PC-3 (cell line): Measurements from ENCODE around the gene ITFG2. TPM values are rescaled to one million over a fixed set of nuclear protein-coding genes. Genes with fewer than 3 reads are reported as not detected.

ENCODE experiments used
- ATAC-seq: fragments of 200-7000 bp; cut with Tn5 transposase; 2 replicates; pipeline ENCODE4 v1.9.1; 2020; ENCODE audit warnings: mild to moderate bottlenecking, moderate library complexity
- BruUV-seq: library from RNA; stranded (reverse); fragments of 400-500 nt; replicated peaks from 2 replicates; lab custom pipeline; 2021; lab: Mats Ljungman, UMichigan
- CTCF ChIA-PET: fragments of 300-600 bp; sonication (Branson Sonifier 250); formaldehyde crosslinking; loops from one replicate; lab custom pipeline; 2022; ENCODE audit warnings: antibody characterized with exemption; lab: Charles Lee
- POLR2A ChIA-PET: fragments of 300-600 bp; sonication (Branson Sonifier 250); formaldehyde crosslinking; loops from one replicate; lab custom pipeline; 2022; ENCODE audit warnings: antibody characterized with exemption; ENCODE audit not compliant: unreplicated experiment; lab: Charles Lee
- DNase-seq: peaks from one replicate; pipeline ENCODE4 v3.0.0-alpha.2; 2015
- H2AFZ ChIP-seq: fragments of 300-600 bp; sonication (generic); 2 replicates; pipeline ENCODE4 v1.6.0; 2016; ENCODE audit warnings: antibody characterized with exemption, low read length
- H3F3A ChIP-seq: fragments of 300-600 bp; sonication (generic); one replicate; pipeline ENCODE4 v1.6.0; 2017; ENCODE audit warnings: antibody characterized with exemption, low read length, control low read depth, mild to moderate bottlenecking; ENCODE audit not compliant: unreplicated experiment
- H3K27ac ChIP-seq: fragments of 300-600 bp; sonication (generic); 2 replicates; pipeline ENCODE4 v1.5.1; 2016; ENCODE audit warnings: mild to moderate bottlenecking, low read length
- H3K27me3 ChIP-seq: fragments of 300-600 bp; sonication (generic); 2 replicates; pipeline ENCODE4 v1.6.1; 2016; ENCODE audit warnings: low read length, mixed read lengths
- H3K36me3 ChIP-seq: fragments of 300-600 bp; sonication (generic); 2 replicates; pipeline ENCODE4 v1.6.1; 2016; ENCODE audit warnings: low read depth, mixed run types, low read length, mixed read lengths
- H3K4me1 ChIP-seq: fragments of 300-600 bp; sonication (generic); 2 replicates; pipeline ENCODE4 v1.5.1; 2016; ENCODE audit warnings: low read length; ENCODE audit not compliant: insufficient read depth
- H3K4me2 ChIP-seq: fragments of 300-600 bp; sonication (generic); 2 replicates; pipeline ENCODE4 v1.6.0; 2016; ENCODE audit warnings: low read length
- H3K4me3 ChIP-seq: fragments of 300-600 bp; sonication (generic); 2 replicates; pipeline ENCODE4 v1.5.1; 2016; ENCODE audit warnings: mild to moderate bottlenecking, low read length, mixed read lengths
- H3K79me2 ChIP-seq: fragments of 300-600 bp; sonication (generic); 2 replicates; pipeline ENCODE4 v1.6.1; 2017; ENCODE audit warnings: low read length, mixed read lengths
- H3K9ac ChIP-seq: fragments of 300-600 bp; sonication (generic); 2 replicates; pipeline ENCODE4 v1.6.0; 2016; ENCODE audit warnings: mild to moderate bottlenecking, low read length
- H3K9me2 ChIP-seq: fragments of 300-600 bp; sonication (generic); replicated peaks from 2 replicates; pipeline ENCODE4 v1.6.1; 2016; ENCODE audit warnings: mixed run types, low read length, mixed read lengths
- H3K9me3 ChIP-seq: fragments of 300-600 bp; sonication (generic); 2 replicates; pipeline ENCODE4 v1.6.1; 2016; ENCODE audit warnings: low read length, mixed read lengths
- H4K20me1 ChIP-seq: fragments of 300-600 bp; sonication (generic); 2 replicates; pipeline ENCODE4 v1.6.1; 2016; ENCODE audit warnings: low read length, mixed read lengths
- CTCF ChIP-seq: fragments of 300-600 bp; sonication (generic); conservative IDR thresholded peaks from 2 replicates; pipeline ENCODE4 v1.5.1; 2017; ENCODE audit warnings: antibody characterized with exemption, low read depth, mild to moderate bottlenecking, low read length
- EZH2 ChIP-seq: fragments of 300-600 bp; sonication (generic); IDR thresholded peaks from one replicate; pipeline ENCODE4 v1.6.1; 2017; ENCODE audit warnings: antibody characterized with exemption, mild to moderate bottlenecking, low read length; ENCODE audit not compliant: unreplicated experiment
- EZH2phosphoT487 ChIP-seq: fragments of 300-600 bp; sonication (generic); IDR thresholded peaks from 2 replicates; pipeline ENCODE4 v1.6.1; 2018; ENCODE audit warnings: mild to moderate bottlenecking, antibody characterized with exemption, low read length, borderline replicate concordance
- intact Hi-C: fragments of 100-400 bp; cut with micrococcal nuclease; formaldehyde crosslinking; loops from 2 replicates; pipeline ENCODE4 v1.9.0; 2023
- total RNA-seq: library from RNA; depleted of rRNA; stranded (reverse); fragments of >200 nt; gene quantifications from 2 replicates; pipeline ENCODE4 v1.2.3, GENCODE V29; 2014

The ITFG2 gene
- total RNA-seq, 1 experiment from 2014 or later: 12.8 TPM

GRCh38 chr12:2842948-2843347 lies 30.5 kb downstream of the ITFG2 start:
- ATAC-seq (no peak), DNase-seq (no peak)
- H3K27ac ChIP-seq: no peak overlapping the region
- no peaks in the 10 kb centered on the region for H3K27me3 ChIP-seq
- ChIA-PET CTCF (no interaction called here), POLR2A (no interaction called here)
- no peaks in the 10 kb centered on the region for H3K9me2 ChIP-seq
- no peaks in the 10 kb centered on the region for H3K36me3 ChIP-seq
- H3K9ac ChIP-seq: no peak overlapping the region
- H3F3A ChIP-seq: no peaks in the 10 kb centered on the region
- no peak overlapping the region for H3K4me3 ChIP-seq
- TF ChIP-seq EZH2: no peak
- no peaks in the 10 kb centered on the region for H3K4me1 ChIP-seq
- no peak overlapping the region for H2AFZ ChIP-seq
- H3K79me2 ChIP-seq: no peaks in the 10 kb centered on the region
- H4K20me1 ChIP-seq: no peaks in the 10 kb centered on the region
- H3K4me2 ChIP-seq: no peak overlapping the region
- intact Hi-C loops: no loop called here
- H3K9me3 ChIP-seq: no peaks in the 10 kb centered on the region
- BruUV-seq: no TSS peak

GRCh38 chr12:2844786-2845185 lies 32.3 kb downstream of the ITFG2 start:
- Histone ChIP-seq H3K4me2 (no peak overlapping the region), H3K36me3 (no peaks in the 10 kb centered on the region), H3K27me3 (no peaks in the 10 kb centered on the region), H3F3A (no peaks in the 10 kb centered on the region), H3K9ac (no peak overlapping the region), H3K79me2 (no peaks in the 10 kb centered on the region), H3K4me3 (no peak overlapping the region), H3K4me1 (no peaks in the 10 kb centered on the region), H3K9me2 (no peaks in the 10 kb centered on the region), H3K9me3 (no peaks in the 10 kb centered on the region), H4K20me1 (no peaks in the 10 kb centered on the region), H2AFZ (no peak overlapping the region), H3K27ac (no peak overlapping the region)
- intact Hi-C loops: no loop called here
- no peak for ATAC-seq
- CTCF ChIA-PET: no interaction called here
- DNase-seq: no peak
- no TSS peak for BruUV-seq
- TF ChIP-seq EZH2: no peak
- TF ChIP-seq EZH2phosphoT487: no peak
- TF ChIP-seq CTCF: no peak
- POLR2A ChIA-PET: no interaction called here

GRCh38 chr12:2845280-2845679 lies 32.8 kb downstream of the ITFG2 start:
- H3K9me3 ChIP-seq: no peaks in the 10 kb centered on the region
- no peaks in the 10 kb centered on the region for H3K4me1 ChIP-seq
- H3K9me2 ChIP-seq: no peaks in the 10 kb centered on the region
- no peaks in the 10 kb centered on the region for H3K36me3 ChIP-seq
- H3F3A ChIP-seq: no peaks in the 10 kb centered on the region
- no peak overlapping the region for H3K27ac ChIP-seq
- H4K20me1 ChIP-seq: no peaks in the 10 kb centered on the region
- H2AFZ ChIP-seq: no peak overlapping the region
- H3K4me2 ChIP-seq: no peak overlapping the region
- no peak for DNase-seq
- no peak for ATAC-seq
- H3K27me3 ChIP-seq: no peaks in the 10 kb centered on the region
- H3K9ac ChIP-seq: no peak overlapping the region
- TF ChIP-seq EZH2phosphoT487 (no peak), EZH2 (no peak), CTCF (no peak)
- no TSS peak for BruUV-seq
- no peaks in the 10 kb centered on the region for H3K79me2 ChIP-seq
- H3K4me3 ChIP-seq: no peak overlapping the region
- CTCF ChIA-PET: no interaction called here
- POLR2A ChIA-PET: no interaction called here
- intact Hi-C loops: no loop called here
